ENCODE data around the gene GSTT4.
A peak's percentile ranks its signal among the peaks of the same experiment; 100 is the strongest.
"Not testable (repeated sequence)": the region's sequence is repeated elsewhere in the genome, so short reads cannot be mapped to it uniquely, and the experiment has no call there.

GSTT4 gene

DNA sequence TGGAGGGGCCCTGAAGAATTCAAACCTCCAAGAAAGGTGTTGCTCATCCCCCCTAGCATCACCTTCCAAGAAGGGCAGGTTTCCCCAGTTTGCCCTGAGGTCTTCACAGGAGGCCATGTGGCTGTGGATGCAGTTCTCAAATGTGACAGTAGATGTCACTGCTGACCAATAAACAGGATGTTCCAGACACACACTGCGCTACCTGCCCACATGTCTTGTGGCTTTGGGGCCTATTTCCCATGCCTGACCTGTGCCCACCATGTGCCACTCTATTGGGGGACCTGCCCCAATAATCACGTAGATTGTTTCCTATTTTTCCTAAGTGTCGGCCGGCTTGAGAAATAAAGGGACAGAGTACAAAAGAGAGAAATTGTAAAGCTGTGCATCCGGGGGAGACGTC, 20.8 kb downstream of the GSTT4 start:
- peak; percentile 65 for DNase-seq

DNA sequence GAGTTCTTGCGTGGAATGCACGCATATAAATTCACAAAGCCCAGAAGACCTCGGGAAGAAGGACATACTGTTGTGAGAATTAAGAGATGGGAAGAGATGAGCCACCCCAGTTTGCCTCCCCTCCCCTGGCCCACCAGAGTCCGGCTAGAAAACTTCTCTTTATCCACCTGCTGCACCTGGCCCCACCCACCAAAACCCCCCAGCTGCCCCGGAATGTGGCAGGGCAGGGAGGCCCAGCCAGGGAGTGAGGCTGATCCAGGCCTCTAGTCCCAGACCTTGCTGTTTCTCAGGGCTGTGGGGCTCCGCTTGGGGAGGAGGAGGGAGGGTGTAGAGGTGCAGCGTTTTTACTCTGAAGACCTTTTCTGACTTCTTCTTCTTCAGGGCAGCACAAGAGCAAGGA, 24.7 kb downstream of the GSTT4 start:
- DNase-seq = not testable (repeated sequence)

DNA sequence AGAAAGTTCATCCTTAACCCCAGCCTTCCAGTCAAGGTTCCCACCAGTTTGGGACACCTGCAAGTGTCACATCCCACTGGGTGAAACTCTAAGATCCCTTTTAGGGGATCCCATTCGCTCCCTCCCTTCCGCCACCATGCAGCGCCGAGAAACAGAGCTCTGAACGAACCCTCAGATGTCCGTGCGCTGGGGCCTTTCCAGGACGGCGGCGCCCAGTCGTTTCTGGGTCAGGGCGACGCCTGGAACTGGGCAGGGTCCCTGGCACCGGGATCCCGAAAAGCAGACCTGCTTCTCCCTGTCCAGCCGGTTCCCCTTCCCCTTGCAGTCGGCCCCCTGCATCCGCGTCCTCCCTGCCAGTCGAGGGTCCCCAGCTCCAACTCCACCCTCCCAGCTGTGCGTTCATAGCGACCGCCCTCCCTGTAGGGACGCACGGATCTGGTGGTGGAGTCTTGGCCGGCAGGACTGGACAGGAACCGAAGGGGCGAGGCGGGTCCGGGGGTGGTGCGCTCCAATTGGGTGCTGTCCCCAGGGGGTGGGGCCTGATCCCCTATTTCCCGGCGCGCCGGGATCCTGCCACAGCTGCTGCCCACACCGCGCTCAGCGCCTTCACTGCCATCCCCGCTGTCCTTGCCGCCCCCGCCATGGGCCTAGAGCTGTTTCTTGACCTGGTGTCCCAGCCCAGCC, 25.6 kb downstream of the GSTT4 start, which contains the start of gene GSTT2:
Gene GSTT2 (plus strand): TSS at position 578 of the 684 bp plus-strand sequence.
- not testable (repeated sequence) for DNase-seq

DNA sequence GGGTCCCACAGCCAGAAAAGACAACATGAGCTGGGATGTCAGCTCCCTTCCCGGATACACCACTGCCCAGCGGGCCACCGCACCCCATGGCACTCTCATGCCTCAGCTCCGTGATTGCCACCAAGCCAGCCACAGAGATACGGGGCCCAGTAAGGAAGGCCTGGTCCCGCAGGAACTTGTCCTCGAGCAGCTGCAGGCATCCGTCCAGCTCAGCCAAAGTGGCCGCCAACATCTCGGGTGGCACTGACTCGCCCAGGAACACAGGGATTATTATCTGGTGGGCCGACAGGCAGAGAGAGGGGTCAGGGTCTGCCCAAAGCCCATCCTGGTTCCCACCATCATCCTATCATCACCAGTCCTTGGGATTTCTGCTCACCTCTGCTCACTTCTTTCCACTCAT, 27.9 kb downstream of the GSTT4 start:
- DNase-seq = not testable (repeated sequence)

DNA sequence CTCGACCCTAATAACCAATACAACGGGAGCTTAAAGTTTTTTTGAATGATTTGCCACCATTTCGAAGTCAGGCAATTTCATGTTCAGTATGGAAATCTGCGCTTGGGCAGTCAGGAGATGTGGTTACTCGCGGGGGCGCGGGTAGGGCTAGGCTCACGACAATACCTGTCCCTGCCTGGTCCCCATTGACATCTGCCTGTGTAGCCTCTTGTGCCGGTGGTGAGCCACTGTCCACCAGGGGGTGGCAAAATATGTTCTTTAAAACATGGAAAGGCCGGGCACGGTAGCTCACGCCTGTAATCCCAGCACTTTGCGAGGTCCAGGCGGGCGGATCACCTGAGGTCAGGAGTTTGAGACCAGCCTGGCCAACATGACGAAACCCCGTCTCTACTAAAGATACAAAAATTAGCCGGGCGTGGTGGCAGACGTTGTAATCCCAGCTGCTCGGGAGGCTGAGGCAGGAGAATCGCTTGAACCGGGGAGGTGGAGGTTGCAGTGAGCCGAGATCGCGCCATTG, 30.4 kb downstream of the GSTT4 start:
- DNase-seq = not testable (repeated sequence)

DNA sequence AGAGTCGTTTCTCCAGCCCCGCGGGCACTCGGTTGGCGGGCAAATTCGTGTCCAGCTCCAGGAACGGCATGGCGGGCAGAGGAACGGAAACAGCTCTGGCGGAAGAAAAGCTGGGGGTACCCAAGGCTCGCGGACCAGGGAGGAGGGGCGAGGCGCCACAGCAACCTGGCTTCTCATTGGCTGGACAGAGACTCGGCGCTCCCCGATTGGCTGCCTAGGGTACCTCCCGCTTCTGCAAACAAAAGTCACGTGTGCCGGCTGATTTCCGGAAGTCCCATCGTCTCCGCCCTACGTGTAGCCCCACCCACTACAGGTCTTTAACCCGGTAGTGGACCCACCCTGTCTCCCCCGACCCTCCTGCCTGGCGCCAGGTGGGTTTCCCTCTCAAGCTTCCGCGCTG, 30.9 kb downstream of the GSTT4 start, which contains the start of gene DDT:
Gene DDT (minus strand): TSS at position 97 of the 400 bp plus-strand sequence. CDS start 27 bp downstream, at position 70.
- DNase-seq = not testable (repeated sequence)

DNA sequence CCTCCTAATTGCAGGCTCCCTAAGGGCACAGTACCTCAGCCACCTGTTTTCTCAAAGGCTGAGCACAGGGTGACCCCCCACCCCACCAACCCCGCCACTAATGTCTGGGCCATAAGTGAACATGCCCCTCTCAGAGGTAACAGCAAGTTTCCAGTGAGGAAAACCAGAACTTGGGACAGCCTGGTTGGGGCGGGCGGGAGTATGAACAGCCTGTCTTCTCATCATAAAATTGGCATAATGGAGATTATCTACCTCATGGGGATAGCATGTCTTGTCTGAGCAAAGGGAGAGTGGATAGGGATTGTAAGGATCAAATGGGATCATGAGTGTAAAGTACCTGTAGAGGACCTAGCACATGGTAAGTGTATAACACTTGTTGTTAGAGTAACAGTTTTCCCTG, 33.3 kb downstream of the GSTT4 start:
- DNase-seq = not testable (repeated sequence)

DNA sequence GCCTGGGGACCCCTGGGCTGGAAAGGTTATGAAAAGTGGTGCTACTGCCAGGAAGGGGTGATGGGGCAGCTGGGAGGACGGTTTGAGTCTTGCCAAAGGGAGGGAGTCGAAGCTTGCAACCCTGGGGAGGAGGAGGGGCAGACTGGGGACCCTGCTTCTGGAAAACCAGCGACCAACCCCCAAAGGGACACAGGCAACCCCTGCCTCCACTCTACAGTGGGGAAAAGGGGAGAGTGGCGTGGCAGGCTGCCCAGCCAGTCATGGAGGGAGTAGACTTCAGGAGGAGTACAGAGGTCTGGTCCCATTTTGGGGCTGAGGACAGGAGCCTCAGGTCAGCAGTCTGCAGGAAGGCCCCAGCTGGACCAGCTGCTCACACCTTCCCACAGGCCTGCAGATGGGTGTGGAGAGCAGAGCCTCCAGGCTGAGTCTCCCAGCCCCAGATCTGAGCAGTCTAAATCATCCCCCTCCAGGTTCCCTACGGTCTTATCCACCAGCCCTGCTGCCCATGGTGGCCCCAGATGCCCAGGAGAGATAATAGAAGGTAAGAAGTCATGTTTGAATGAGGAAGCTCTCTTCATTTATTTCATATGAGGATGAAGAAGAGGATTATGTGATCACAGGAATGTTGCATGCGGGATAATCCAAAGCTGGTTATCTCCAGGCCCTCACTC, 34.3 kb downstream of the GSTT4 start:
- DNase-seq = no peak

DNA sequence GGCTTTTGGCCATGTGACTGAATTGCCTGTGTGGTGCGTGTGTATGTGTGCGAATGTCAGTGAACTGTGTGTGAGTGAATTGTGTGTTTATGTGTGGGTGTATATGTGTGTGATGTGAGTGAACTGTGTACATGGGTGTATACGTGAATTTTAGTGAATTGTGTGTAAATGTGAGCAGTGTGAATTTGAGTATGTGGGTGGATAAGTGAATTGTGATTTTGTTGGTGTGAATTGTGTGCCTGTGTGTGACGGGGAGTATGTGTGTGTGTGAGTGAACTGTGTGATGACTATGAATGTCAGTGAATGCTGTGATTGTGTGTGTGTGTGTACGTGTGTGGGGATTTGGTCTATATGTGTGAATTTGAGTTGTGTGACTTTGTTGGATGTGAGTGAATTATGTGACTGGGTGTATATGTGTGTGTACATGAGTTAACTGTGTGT, 35.0 kb downstream of the GSTT4 start:
- no peak for DNase-seq

DNA sequence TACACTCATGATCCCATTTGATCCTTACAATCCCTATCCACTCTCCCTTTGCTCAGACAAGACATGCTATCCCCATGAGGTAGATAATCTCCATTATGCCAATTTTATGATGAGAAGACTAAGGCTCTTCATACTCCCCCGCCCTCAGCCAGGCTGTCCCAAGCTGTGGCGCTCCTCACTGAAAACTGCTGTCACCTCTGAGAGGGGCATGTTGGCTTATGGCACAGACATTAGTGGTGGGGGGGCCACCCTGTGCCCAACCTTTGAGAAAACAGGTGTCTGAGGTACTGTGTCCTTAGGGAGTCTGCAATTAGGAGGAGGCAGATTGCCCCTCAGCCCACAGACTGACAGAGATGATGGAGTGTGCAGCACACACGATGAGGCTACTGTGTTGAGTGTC, 36.2 kb downstream of the GSTT4 start:
- DNase-seq = no peak

DNA sequence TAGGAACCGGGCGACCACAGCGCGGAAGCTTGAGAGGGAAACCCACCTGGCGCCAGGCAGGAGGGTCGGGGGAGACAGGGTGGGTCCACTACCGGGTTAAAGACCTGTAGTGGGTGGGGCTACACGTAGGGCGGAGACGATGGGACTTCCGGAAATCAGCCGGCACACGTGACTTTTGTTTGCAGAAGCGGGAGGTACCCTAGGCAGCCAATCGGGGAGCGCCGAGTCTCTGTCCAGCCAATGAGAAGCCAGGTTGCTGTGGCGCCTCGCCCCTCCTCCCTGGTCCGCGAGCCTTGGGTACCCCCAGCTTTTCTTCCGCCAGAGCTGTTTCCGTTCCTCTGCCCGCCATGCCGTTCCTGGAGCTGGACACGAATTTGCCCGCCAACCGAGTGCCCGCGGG, 38.7 kb downstream of the GSTT4 start, which contains the start of gene DDTL:
Gene DDTL (plus strand): TSS at position 321 of the 400 bp plus-strand sequence. CDS start 27 bp downstream, at position 348.
- DNase-seq = not testable (repeated sequence)

DNA sequence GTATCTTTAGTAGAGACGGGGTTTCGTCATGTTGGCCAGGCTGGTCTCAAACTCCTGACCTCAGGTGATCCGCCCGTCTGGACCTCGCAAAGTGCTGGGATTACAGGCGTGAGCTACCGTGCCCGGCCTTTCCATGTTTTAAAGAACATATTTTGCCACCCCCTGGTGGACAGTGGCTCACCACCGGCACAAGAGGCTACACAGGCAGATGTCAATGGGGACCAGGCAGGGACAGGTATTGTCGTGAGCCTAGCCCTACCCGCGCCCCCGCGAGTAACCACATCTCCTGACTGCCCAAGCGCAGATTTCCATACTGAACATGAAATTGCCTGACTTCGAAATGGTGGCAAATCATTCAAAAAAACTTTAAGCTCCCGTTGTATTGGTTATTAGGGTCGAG, 39.2 kb downstream of the GSTT4 start:
- not testable (repeated sequence) for DNase-seq

DNA sequence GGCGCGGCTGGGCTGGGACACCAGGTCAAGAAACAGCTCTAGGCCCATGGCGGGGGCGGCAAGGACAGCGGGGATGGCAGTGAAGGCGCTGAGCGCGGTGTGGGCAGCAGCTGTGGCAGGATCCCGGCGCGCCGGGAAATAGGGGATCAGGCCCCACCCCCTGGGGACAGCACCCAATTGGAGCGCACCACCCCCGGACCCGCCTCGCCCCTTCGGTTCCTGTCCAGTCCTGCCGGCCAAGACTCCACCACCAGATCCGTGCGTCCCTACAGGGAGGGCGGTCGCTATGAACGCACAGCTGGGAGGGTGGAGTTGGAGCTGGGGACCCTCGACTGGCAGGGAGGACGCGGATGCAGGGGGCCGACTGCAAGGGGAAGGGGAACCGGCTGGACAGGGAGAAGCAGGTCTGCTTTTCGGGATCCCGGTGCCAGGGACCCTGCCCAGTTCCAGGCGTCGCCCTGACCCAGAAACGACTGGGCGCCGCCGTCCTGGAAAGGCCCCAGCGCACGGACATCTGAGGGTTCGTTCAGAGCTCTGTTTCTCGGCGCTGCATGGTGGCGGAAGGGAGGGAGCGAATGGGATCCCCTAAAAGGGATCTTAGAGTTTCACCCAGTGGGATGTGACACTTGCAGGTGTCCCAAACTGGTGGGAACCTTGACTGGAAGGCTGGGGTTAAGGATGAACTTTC, 44.0 kb downstream of the GSTT4 start, which contains the start of gene GSTT2B:
Gene GSTT2B (minus strand): TSS at position 112 of the 688 bp plus-strand sequence. CDS start 64 bp downstream, at position 48.
- not testable (repeated sequence) for DNase-seq

DNA sequence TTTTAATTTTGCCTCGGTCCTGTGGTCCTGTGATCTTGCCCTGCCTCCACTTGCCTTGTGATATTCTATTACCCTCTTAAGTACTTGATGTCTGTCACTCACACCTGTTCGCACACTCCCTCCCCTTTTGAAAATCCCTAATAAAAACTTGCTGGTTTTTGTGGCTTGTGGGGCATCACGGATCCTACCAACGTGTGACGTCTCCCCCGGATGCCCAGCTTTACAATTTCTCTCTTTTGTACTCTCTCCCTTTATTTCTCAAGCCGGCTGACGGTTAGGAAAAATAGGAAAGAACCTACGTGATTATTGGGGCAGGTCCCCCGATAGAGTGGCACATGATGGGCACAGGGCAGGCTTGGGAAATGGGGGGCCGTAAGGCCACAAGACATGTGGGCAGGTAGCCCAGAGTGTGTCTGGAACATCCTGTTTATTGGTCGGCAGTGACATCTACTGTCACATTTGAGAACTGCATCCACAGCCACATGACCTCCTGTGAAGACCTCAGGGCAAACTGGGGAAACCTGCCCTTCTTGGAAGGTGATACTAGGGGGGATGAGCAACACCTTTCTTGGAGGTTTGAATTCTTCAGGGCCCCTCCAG, 48.9 kb downstream of the GSTT4 start:
- peak; percentile 82 for DNase-seq

DNA sequence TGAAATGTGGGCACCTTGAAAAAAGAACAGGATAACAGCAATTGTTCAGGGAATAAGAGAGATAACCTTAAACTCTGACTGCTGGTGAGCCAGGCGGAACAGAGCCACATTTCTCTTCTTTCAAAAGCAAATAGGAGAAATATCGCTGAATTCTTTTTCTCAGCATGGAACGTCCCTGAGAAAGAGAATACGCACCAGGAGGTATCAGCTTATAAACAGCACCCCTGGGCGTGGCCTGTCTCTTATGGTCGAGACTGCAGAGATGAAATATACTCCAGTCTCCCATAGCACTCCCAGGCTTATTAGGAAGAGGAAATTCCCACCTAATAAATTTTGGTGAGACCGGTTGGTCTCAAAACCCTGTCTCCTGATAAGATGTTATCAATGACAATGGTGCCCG, 49.4 kb downstream of the GSTT4 start:
- not testable (repeated sequence) for DNase-seq

DNA sequence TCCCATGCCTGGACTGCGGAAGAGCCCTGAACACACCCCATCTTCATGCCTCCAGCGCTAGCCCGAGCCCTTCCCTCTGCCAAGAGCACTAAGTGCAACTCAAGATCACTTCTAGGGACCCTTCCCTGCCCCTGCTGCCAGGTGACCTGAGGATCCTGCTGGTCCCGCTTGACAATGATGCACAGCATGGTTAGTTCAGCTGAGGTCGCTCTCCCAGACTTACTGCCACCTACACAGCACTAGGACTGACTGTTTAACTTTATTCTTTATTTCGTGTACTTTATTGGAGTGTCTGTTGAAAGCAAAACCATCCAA, 50.3 kb downstream of the GSTT4 start:
- not testable (repeated sequence) for DNase-seq

DNA sequence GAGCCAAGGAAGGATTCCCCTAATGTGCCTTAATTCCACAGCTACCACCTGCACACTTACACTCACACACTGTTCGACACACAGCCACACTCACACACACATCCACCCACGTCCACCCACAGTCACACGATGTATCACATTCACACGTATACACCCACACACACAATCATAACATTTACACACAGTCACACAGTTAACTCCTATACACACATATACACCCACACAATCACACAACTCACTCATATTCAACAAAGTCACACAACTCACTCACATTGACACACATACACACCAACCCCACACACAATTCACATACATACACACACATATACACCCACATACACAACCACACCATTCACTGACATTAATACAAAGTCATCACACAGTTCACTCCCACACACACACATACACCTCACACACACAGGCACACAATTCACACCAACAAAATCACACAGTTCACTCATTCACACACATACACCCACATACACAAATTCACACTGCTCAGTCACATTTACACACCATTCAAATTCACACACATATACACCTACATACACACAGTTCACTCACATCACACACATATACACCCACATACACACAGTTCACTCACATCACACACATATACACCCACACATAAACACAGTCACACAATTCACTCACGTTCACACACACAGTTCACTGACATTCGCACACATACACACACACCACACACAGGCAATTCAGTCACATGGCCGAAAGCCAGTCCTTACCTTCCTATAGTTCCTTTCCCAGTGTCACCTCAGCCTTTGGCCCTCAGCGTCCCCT, 50.9 kb downstream of the GSTT4 start:
- DNase-seq = not testable (repeated sequence)

DNA sequence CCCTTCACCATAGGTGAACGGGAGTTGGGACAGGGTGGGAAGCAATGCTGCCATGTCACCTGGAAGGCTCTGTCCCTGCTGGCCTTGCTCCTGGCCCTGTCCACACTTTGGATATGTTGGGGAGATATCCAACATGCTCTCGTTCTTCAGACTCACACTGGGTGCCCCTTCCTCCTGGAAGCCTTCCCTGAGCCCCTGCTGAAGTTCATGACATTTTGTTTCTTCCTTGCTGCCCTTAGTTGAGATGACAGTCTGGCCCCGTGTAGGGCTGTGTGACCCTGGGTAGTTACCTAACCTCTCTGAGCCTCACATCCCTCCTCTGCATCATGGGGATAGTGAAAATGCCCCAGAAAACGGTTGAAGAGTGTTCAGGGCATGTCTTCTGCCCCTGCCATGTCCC, 51.8 kb downstream of the GSTT4 start:
- DNase-seq = not testable (repeated sequence)

DNA sequence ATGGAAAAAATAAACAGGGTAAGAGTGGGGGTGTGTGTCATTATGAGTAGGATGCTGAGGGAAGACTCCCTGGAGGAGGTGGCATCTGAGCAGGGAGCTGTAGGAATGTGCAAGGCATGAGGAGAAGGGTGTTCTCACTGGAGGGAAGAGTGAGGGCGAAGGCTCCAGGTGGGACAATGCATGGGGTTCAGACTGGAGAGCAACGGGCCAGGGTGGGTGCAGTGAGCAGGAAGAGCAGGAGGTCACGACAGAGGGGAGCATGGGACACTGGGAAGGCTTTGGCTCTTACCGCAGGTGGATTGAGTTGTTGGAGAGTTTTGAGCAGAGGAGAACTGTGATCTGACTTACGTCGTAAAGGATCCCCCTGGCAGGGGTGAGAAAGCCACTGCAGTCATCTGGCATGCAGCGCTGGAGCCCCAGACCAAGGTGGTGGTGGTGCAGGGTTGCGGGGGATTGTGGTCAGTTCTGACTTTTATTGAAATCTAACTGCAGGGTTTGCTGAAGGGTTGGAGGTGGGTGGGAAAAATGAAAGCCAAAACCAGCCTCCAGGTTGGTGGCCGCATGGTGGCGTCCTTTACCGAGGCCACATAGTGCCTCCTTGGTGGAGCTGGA, 52.4 kb downstream of the GSTT4 start:
- DNase-seq = not testable (repeated sequence)

DNA sequence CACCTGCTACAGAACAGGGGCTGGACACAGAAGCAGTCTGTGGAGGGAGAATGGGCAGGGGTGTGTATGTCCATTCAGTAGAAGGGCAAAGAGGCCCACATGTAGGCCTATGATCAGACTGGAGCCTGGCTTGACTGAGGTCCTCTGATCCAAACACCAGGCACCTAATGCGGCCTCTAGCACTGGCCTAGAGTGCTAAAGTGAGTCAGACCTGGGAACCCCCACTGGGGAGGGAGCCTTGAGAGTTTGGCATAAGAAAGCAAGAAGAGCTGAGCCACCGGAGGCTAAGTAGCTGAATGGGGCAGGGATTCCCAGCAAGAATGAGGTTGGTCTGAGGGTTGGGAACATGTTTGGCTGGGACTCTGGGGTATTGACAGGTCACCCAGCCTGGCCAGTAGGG, 53.9 kb downstream of the GSTT4 start:
- not testable (repeated sequence) for DNase-seq

DNA sequence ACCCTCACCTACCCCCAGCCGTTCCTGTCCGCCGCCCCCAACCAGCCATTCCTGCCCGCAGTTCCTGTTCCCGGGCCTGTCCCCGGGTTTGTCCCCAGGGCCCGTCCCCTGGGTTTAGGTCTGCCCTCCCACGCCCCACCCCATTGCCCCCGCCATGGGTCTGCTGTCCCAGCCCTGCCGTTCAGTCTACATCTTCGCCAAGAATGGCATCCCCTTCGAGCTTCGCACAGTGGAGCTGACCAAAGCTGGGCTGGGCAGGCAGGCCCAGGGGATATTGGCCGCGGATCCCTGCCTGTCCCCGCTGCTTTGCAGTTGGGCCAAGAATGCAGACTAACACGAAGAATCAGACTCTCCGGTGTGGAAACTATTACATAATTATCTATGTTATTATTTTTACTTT, 55.5 kb downstream of the GSTT4 start:
- DNase-seq = not testable (repeated sequence)

Measured in activated CD4-positive, alpha-beta T cell treated with anti-CD3 and anti-CD28 coated beads, Interleukin-2, amount 50 U/mL, for 16 hours (primary cell).